Epithelial cell of esophagus (primary cell): ENCODE results near the gene STAT3.

Source experiments
- DNase-seq: peaks from one replicate; pipeline ENCODE4 v3.0.0; 2010; ENCODE audit warnings: low read depth
- H3K4me3 ChIP-seq: 2 replicates; pipeline ENCODE4 v1.5.1; 2011; ENCODE audit warnings: mild to moderate bottlenecking, low read length, control low read depth
- CTCF ChIP-seq: IDR thresholded peaks from 2 replicates; pipeline ENCODE4 v1.5.1; 2011; ENCODE audit warnings: low read depth, mild to moderate bottlenecking, low read length, control low read depth, inconsistent platforms; ENCODE audit not compliant: insufficient read depth; ENCODE audit errors: missing control alignments

STAT3 gene

GRCh38 chr17:42276359-42276608 is 112.0 kb downstream of the STAT3 start, which contains the start of gene STAT5B:
Gene STAT5B (minus strand): TSS chr17:42276391. CDS start chr17:42232127, 44,264 bp downstream.
- H3K4me3 ChIP-seq = peak within 1 kb of the TSS; percentile 76
- no peak for TF ChIP-seq CTCF
- peak; percentile 71 for DNase-seq

- TF ChIP-seq CTCF = no peak
- DNase-seq = no peak
- H3K4me3 ChIP-seq = peak overlapping the region; percentile 76
These were observed 112.5 kb downstream of the STAT3 start for GRCh38 chr17:42275527-42276358.

- no peak for TF ChIP-seq CTCF
- H3K4me3 ChIP-seq = peak overlapping the region; percentile 76
- no peak for DNase-seq
These were observed 113.3 kb downstream of the STAT3 start for GRCh38 chr17:42274812-42275526.

GRCh38 chr17:42274253-42274542 is 114.0 kb downstream of the STAT3 start:
- DNase-seq = no peak
- H3K4me3 ChIP-seq = no peak overlapping the region
- TF ChIP-seq CTCF = no peak

GRCh38 chr17:42273474-42274252 is 114.6 kb downstream of the STAT3 start:
- DNase-seq = no peak
- H3K4me3 ChIP-seq = no peak overlapping the region
- TF ChIP-seq CTCF = no peak

- DNase-seq = no peak
- H3K4me3 ChIP-seq = no peak overlapping the region
- no peak for TF ChIP-seq CTCF
These were observed 115.9 kb downstream of the STAT3 start for GRCh38 chr17:42272162-42272907.
